Spleen (tissue), 11 donors: Measurements from ENCODE around the gene GATC. TPM values are rescaled to one million over a fixed set of nuclear protein-coding genes. Genes with fewer than 3 reads are reported as not detected.

Experiments
- DNase-seq: peaks from one replicate; pipeline ENCODE4 v3.0.0-alpha.2; 2020
- H3K27ac ChIP-seq, 8 donors: fragments of 200-600 bp; sonication (generic) in 7 of 8; 1 replicate in 4 of 8; 2 replicates in 4 of 8; pipeline versions ENCODE4 v1.5.0 to v1.8.0; 2016 to 2021; ENCODE audit warnings: inconsistent platforms in 4 of 8, mild to moderate bottlenecking in 4 of 8, moderate library complexity in 1 of 8
- H3K27me3 ChIP-seq, 7 donors: fragments of 200-600 bp; sonication (generic) in 6 of 7; replicated peaks in 1 of 7; 1 replicate in 4 of 7; 2 replicates in 3 of 7; pipeline versions ENCODE4 v1.5.0 to v1.8.0; 2016 to 2021; ENCODE audit warnings: inconsistent platforms in 3 of 7, mild to moderate bottlenecking in 1 of 7
- H3K36me3 ChIP-seq, 6 donors: fragments of 200-600 bp; sonication (generic) in 5 of 6; 1 replicate in 4 of 6; 2 replicates in 2 of 6; pipeline versions ENCODE4 v1.5.0 to v1.8.0; 2016 to 2021; ENCODE audit warnings: inconsistent platforms in 2 of 6
- H3K4me1 ChIP-seq, 6 donors: fragments of 200-600 bp; sonication (generic) in 5 of 6; 1 replicate in 3 of 6; 2 replicates in 3 of 6; pipeline versions ENCODE4 v1.5.0 to v1.8.0; 2016 to 2021; ENCODE audit warnings: inconsistent platforms in 3 of 6
- H3K4me3 ChIP-seq, 8 donors: fragments of 200-600 bp; sonication (generic) in 7 of 8; 1 replicate in 4 of 8; 2 replicates in 4 of 8; pipeline versions ENCODE4 v1.5.0 to v1.8.0; 2016 to 2021; ENCODE audit warnings: inconsistent platforms in 4 of 8, mild to moderate bottlenecking in 4 of 8, moderate library complexity in 2 of 8
- H3K9me3 ChIP-seq, 8 donors: fragments of 200-600 bp; sonication (generic) in 7 of 8; 1 replicate in 4 of 8; 2 replicates in 4 of 8; pipeline versions ENCODE4 v1.5.0 to v1.8.0; 2016 to 2021; ENCODE audit warnings: inconsistent platforms in 4 of 8
- POLR2A ChIP-seq, 3 donors: fragments of 450-650 bp; IDR thresholded peaks; one replicate each; pipeline ENCODE4 v1.5.1; 2017; ENCODE audit warnings: antibody characterized with exemption in 3 of 3, mild to moderate bottlenecking in 1 of 3
- POLR2AphosphoS5 ChIP-seq, 3 donors: sonication (generic); formaldehyde crosslinking; IDR thresholded peaks; one replicate each; pipeline ENCODE4 v1.5.1; 2017; ENCODE audit warnings: antibody characterized with exemption in 3 of 3
- WGBS, 5 donors: extraction: QIAGEN DNeasy Blood & Tissue Kit in 3 of 5; methylation state at CpG; one replicate each; pipeline versions ENCODE4 v1.1.5 to v1.1.7; 2013 to 2018; 5-methylcytosine and 5-hydroxymethylcytosine counted together
- intact Hi-C: fragments of 100-400 bp; cut with DNase I; formaldehyde crosslinking; loops from one replicate; pipeline ENCODE4 v1.15.0; 2023; ENCODE audit warnings: low total_unique reads
- polyA plus RNA-seq, 3 donors: library from polyadenylated mRNA; stranded (reverse); fragments of 200-250 nt; gene quantifications; one replicate each; pipeline ENCODE4 v1.2.1, GENCODE V29; 2013
- total RNA-seq, 7 donors: library from RNA; depleted of rRNA in 3 of 7; stranded (reverse); fragments of >200 nt in 3 of 7; fragmentation: NEBNext Ultra II Directional in 4 of 7; extraction: Animal tissue kit (Norgen Biotek cat#: 25700) in 4 of 7; gene quantifications; one replicate each; pipeline versions ENCODE4 v1.1.0 to v1.2.1, GENCODE V29; 2016 to 2021
- TF ChIP-seq, protein P1 (sequence below), 11 experiments: fragments of 200-600 bp in 7 of 11; fragments of 450-650 bp in 4 of 11; sonication (generic) in 4 of 11; IDR thresholded peaks in 8 of 11; conservative IDR thresholded peaks in 3 of 11; 1 replicate in 7 of 11; 2 replicates in 4 of 11; pipeline versions ENCODE4 v1.4.0 to v1.8.0; 2016 to 2021; ENCODE audit warnings: antibody characterized with exemption in 11 of 11, inconsistent platforms in 4 of 11, mild to moderate bottlenecking in 1 of 11
- donor health status: healthy with polysubstance abuse.
- donor health status: DM: no; HTN: no; CAD: no; lungs with moderate emphysema.
- donor health status: DM: no; HTN: no; CAD: no.
- donor health status: Bipolar disorder and iron deficiency.
- donor health status: healthy.
- donor health status: DM: no; HTN: no; CAD: no.
- donor health status: DM: yes; HTN: yes; CAD: no.

Gene GATC
- total and polyA plus RNA-seq, 10 donors: 7.0 to 26.0 (median 20.2) TPM

DNA sequence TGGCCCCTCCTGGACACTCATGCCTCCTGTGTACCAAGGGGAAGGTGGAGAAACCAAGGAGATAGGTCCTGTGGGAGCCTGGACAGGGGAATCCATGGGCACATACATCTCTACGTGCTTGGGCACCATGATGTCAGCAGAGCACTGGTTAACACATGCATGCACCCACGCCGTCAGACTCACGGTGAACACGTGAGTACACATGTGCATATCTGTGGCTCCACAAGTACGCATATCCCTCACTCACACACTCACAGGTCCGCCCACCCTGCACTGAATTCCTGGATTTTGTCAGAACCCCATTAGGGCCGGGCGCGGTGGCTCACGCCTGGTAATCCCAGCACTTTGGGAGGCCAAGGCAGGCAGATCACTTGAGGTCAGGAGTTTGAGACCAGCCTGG, 37.5 kb upstream of the GATC start:
- Histone ChIP-seq H3K27ac (no peak overlapping the region), H3K36me3 (no peaks in the 10 kb centered on the region), H3K4me1 (no peaks in the 10 kb centered on the region), H3K9me3 (no peaks in the 10 kb centered on the region), H3K27me3 (peaks cover 0 to 14% (median 0%) of the 10 kb centered on the region in 7 donors), H3K4me3 (no peak overlapping the region)
- no peak for DNase-seq
- TF ChIP-seq POLR2A (IDR thresholded peaks at IDR 0.05) (no peak), POLR2AphosphoS5 (IDR thresholded peaks at IDR 0.05) (no peak)
- TF ChIP-seq, protein P1, sequence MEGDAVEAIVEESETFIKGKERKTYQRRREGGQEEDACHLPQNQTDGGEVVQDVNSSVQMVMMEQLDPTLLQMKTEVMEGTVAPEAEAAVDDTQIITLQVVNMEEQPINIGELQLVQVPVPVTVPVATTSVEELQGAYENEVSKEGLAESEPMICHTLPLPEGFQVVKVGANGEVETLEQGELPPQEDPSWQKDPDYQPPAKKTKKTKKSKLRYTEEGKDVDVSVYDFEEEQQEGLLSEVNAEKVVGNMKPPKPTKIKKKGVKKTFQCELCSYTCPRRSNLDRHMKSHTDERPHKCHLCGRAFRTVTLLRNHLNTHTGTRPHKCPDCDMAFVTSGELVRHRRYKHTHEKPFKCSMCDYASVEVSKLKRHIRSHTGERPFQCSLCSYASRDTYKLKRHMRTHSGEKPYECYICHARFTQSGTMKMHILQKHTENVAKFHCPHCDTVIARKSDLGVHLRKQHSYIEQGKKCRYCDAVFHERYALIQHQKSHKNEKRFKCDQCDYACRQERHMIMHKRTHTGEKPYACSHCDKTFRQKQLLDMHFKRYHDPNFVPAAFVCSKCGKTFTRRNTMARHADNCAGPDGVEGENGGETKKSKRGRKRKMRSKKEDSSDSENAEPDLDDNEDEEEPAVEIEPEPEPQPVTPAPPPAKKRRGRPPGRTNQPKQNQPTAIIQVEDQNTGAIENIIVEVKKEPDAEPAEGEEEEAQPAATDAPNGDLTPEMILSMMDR (IDR thresholded peaks at IDR 0.05 in 8 of 11, conservative IDR thresholded peaks at IDR 0.05 in 3 of 11): no peak
- WGBS, 5 donors: 88 to 97% (median 94%) methylated on average over 11 of the region's 11 CpGs
- intact Hi-C loops: no loop called here

DNA sequence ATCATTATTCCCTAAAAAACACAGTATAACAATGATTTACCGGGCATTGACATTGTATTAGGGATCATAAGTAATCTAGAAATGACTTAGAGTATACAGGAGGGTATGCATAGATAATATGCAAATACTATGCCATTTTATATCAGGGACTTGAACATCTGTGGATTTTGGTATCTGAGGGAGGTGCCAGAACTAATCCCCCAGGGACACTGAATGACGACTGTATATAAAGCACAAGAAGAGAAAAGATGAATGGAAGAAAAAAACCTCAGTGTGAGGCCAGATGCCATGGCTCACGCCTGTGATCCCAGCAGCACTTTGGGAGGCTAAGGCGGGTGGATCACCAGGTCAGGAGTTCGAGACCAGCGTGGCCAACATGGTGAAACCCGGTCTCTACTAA, 33.8 kb upstream of the GATC start:
- Histone ChIP-seq H3K36me3 (no peaks in the 10 kb centered on the region), H3K4me1 (no peaks in the 10 kb centered on the region), H3K27me3 (peaks cover 0 to 8% (median 0%) of the 10 kb centered on the region in 7 donors), H3K9me3 (no peaks in the 10 kb centered on the region), H3K27ac (no peak overlapping the region), H3K4me3 (no peak overlapping the region)
- 82 to 87% (median 84%) methylated on average over 7 of the region's 7 CpGs for WGBS, 5 donors
- intact Hi-C loops: no loop called here
- DNase-seq: no peak
- no peak for TF ChIP-seq POLR2AphosphoS5 (IDR thresholded peaks at IDR 0.05)
- TF ChIP-seq POLR2A (IDR thresholded peaks at IDR 0.05): no peak
- TF ChIP-seq, protein P1 (IDR thresholded peaks at IDR 0.05 in 8 of 11, conservative IDR thresholded peaks at IDR 0.05 in 3 of 11): no peak

GRCh38 chr12:120413901-120414695, 32.1 kb upstream of the GATC start:
- DNase-seq: no peak
- H3K36me3 ChIP-seq: no peaks in the 10 kb centered on the region
- H3K27ac ChIP-seq: no peak overlapping the region
- no peak for TF ChIP-seq POLR2AphosphoS5 (IDR thresholded peaks at IDR 0.05)
- 67 to 74% (median 69%) methylated on average over 8 to 13 of the region's 13 CpGs for WGBS, 5 donors
- H3K9me3 ChIP-seq: no peaks in the 10 kb centered on the region
- no peaks in the 10 kb centered on the region for H3K4me1 ChIP-seq
- intact Hi-C loops: no loop called here
- H3K4me3 ChIP-seq: no peak overlapping the region
- peaks cover 0 to 11% (median 0%) of the 10 kb centered on the region in 7 donors for H3K27me3 ChIP-seq

DNA sequence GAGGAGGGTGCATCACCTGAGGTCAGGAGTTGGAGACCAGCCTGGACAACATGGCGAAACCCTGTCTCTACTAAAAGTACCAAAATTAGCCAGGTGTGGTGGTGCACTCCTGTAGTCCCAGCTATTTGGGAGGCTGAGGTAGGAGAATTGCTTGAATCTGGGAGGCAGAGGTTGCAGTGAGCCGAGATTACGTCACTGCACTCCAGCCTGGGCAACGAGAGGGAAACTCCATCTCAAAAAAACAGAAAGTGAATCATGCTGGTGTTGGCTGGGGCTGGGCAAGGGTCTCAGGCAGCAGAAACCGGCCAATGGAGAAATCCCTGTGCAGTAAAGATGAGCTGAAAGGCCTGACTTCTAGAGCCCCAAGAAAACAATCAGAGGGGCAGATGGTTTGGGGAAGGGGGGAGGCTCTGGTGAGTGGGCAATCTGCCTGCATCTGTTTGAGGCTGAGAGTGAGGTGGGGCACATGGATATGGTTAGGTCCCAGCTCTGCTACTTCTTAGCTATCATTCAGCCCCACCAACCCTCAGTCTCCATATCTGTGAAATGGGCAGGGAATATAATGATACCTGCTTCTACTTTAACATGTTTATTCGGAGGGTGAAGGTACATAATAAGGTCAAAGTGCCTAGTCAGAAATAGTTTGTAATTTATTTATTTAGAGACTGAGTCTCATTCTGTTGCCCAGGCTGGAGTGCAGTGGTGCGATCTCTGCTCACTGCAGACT, 29.6 kb upstream of the GATC start:
- Histone ChIP-seq H3K27ac (no peak overlapping the region), H3K27me3 (peaks cover 0 to 19% (median 0%) of the 10 kb centered on the region in 7 donors), H3K4me1 (no peaks in the 10 kb centered on the region), H3K36me3 (no peaks in the 10 kb centered on the region), H3K4me3 (no peak overlapping the region), H3K9me3 (no peaks in the 10 kb centered on the region)
- intact Hi-C loops: no loop called here
- WGBS, 5 donors: 76 to 86% (median 82%) methylated on average over 7 of the region's 7 CpGs
- DNase-seq: no peak
- TF ChIP-seq POLR2A (IDR thresholded peaks at IDR 0.05): no peak
- TF ChIP-seq, protein P1 (IDR thresholded peaks at IDR 0.05 in 8 of 11, conservative IDR thresholded peaks at IDR 0.05 in 3 of 11): no peak
- no peak for TF ChIP-seq POLR2AphosphoS5 (IDR thresholded peaks at IDR 0.05)
